Measurements from ENCODE around the gene CDK11A.
A peak's percentile ranks its signal among the peaks of the same experiment; 100 is the strongest.

The CDK11A gene

GRCh38 chr1:1758059-1758621, 34.0 kb upstream of the CDK11A start:
- no peak for DNase-seq (ENCODE audit: low read depth)
- peak overlapping the region; percentile 40 for H3K4me3 ChIP-seq (ENCODE audit: low read depth, low read length)
- TF ChIP-seq CTCF (IDR thresholded peaks at IDR 0.05; ENCODE audit: control insufficient read depth, extremely low read depth, insufficient read depth) = no peak

- DNase-seq (ENCODE audit: low read depth) = no peak
Observed at GRCh38 chr1:1757422-1758058, 33.4 kb upstream of the CDK11A start.

GRCh38 chr1:1756661-1757421, 32.7 kb upstream of the CDK11A start:
- DNase-seq (ENCODE audit: low read depth) = no peak
- no peak for TF ChIP-seq CTCF (IDR thresholded peaks at IDR 0.05; ENCODE audit: control insufficient read depth, extremely low read depth, insufficient read depth)
- no peak overlapping the region for H3K4me3 ChIP-seq (ENCODE audit: low read depth, low read length)

More at GRCh38 chr1:1757422-1758058, 33.4 kb upstream of the CDK11A start:
- H3K4me3 ChIP-seq (ENCODE audit: low read depth, low read length) = peak overlapping the region; percentile 40
- no peak for TF ChIP-seq CTCF (IDR thresholded peaks at IDR 0.05; ENCODE audit: control insufficient read depth, extremely low read depth, insufficient read depth)

GRCh38 chr1:1755852-1756251, 31.7 kb upstream of the CDK11A start:
- no peak overlapping the region for H3K4me3 ChIP-seq (ENCODE audit: low read depth, low read length)
- TF ChIP-seq CTCF (IDR thresholded peaks at IDR 0.05; ENCODE audit: control insufficient read depth, extremely low read depth, insufficient read depth) = no peak
- DNase-seq (ENCODE audit: low read depth) = no peak

GRCh38 chr1:1755426-1755825, 31.3 kb upstream of the CDK11A start:
- TF ChIP-seq CTCF (IDR thresholded peaks at IDR 0.05; ENCODE audit: control insufficient read depth, extremely low read depth, insufficient read depth) = no peak
- no peak overlapping the region for H3K4me3 ChIP-seq (ENCODE audit: low read depth, low read length)
- no peak for DNase-seq (ENCODE audit: low read depth)

GRCh38 chr1:1754051-1754815, 30.1 kb upstream of the CDK11A start:
- no peak overlapping the region for H3K4me3 ChIP-seq (ENCODE audit: low read depth, low read length)
- TF ChIP-seq CTCF (IDR thresholded peaks at IDR 0.05; ENCODE audit: control insufficient read depth, extremely low read depth, insufficient read depth) = no peak
- no peak for DNase-seq (ENCODE audit: low read depth)

All from LNCaP clone FGC (cell line).